GM12878 (cell line): ENCODE data around the gene KLF7. TPM values are rescaled to one million over a fixed set of nuclear protein-coding genes. Genes with fewer than 3 reads are reported as not detected.

Experiments used
- ATAC-seq: fragments of 200-7000 bp; cut with Tn5 transposase; 3 replicates; pipeline ENCODE4 v1.9.1; 2020; ENCODE audit warnings: mild to moderate bottlenecking, moderate library complexity
- BruUV-seq: library from RNA; stranded (reverse); fragments of 400-500 nt; replicated peaks from 2 replicates; lab custom pipeline; 2021; lab: Mats Ljungman, UMichigan
- CTCF ChIA-PET: fragments of 300-600 bp; sonication (Branson Sonifier 250); formaldehyde crosslinking; extraction: SDS; loops from one replicate; lab custom pipeline; 2021; ENCODE audit warnings: inconsistent platforms; lab: Yijun Ruan, JAX
- POLR2A ChIA-PET: fragments of 350-600 bp; formaldehyde crosslinking; extraction: SDS; loops from one replicate; lab custom pipeline; 2021; ENCODE audit warnings: inconsistent platforms; lab: Charles Lee
- RAD21 ChIA-PET: fragments of 300-600 bp; sonication (Branson Sonifier 250); formaldehyde crosslinking; loops from one replicate; lab custom pipeline; 2023; ENCODE audit warnings: antibody characterized with exemption; ENCODE audit not compliant: unreplicated experiment; lab: Charles Lee
- SMC1A ChIA-PET: fragments of 300-600 bp; sonication (Branson Sonifier 250); formaldehyde crosslinking; loops from one replicate; lab custom pipeline; 2023; ENCODE audit not compliant: unreplicated experiment, uncharacterized antibody; lab: Charles Lee
- DNase-seq: peaks from one replicate; pipeline ENCODE4 v3.0.0-alpha.2; 2011; ENCODE audit warnings: low read depth, low spot score
- FAIRE-seq: peaks from 3 replicates; lab custom pipeline; 2011; peaks lifted over from hg19 to GRCh38; lab: Jason Lieb, UNC
- H2AFZ ChIP-seq: 2 replicates; pipeline ENCODE4 v1.6.0; 2011; ENCODE audit warnings: low read depth, low read length, control low read depth; ENCODE audit not compliant: control insufficient read depth
- H3K27ac ChIP-seq: 2 replicates; pipeline ENCODE4 v1.5.1; 2011; ENCODE audit warnings: control low read depth; ENCODE audit not compliant: control insufficient read depth, insufficient read depth
- H3K27me3 ChIP-seq, 2 experiments: replicated peaks in 1 of 2; 2 replicates each; pipeline versions ENCODE4 v1.6.0 to v1.6.1; 2011; ENCODE audit warnings: low read length in 1 of 2; ENCODE audit not compliant: control insufficient read depth in 2 of 2, insufficient read depth in 2 of 2
- H3K36me3 ChIP-seq, 2 experiments: 2 replicates each; pipeline ENCODE4 v1.5.1; 2011; ENCODE audit warnings: low read length in 1 of 2; ENCODE audit not compliant: control insufficient read depth in 2 of 2, insufficient read depth in 2 of 2
- H3K4me1 ChIP-seq: 2 replicates; pipeline ENCODE4 v1.6.1; 2011; ENCODE audit warnings: mild to moderate bottlenecking, low read length, moderate library complexity, mixed read lengths; ENCODE audit not compliant: control insufficient read depth, insufficient read depth
- H3K4me2 ChIP-seq: 2 replicates; pipeline ENCODE4 v1.6.0; 2011; ENCODE audit warnings: control low read depth; ENCODE audit not compliant: control insufficient read depth, insufficient read depth
- H3K4me3 ChIP-seq: fragments of 200-600 bp; sonication (generic); 2 replicates; pipeline ENCODE4 v1.5.1; 2016
- H3K79me2 ChIP-seq: 2 replicates; pipeline ENCODE4 v1.6.0; 2011; ENCODE audit warnings: low read length; ENCODE audit not compliant: control insufficient read depth, insufficient read depth
- H3K9ac ChIP-seq: 2 replicates; pipeline ENCODE4 v1.8.0; 2011; ENCODE audit warnings: low read length, control low read depth, mixed read lengths; ENCODE audit not compliant: control insufficient read depth, insufficient read depth
- H3K9me3 ChIP-seq: replicated peaks from 3 replicates; pipeline ENCODE4 v1.5.1; 2011; ENCODE audit warnings: mild to moderate bottlenecking, low read length; ENCODE audit not compliant: control insufficient read depth, insufficient read depth
- H4K20me1 ChIP-seq: 2 replicates; pipeline ENCODE4 v1.6.0; 2011; ENCODE audit not compliant: control insufficient read depth, insufficient read depth
- BCL11A ChIP-seq: IDR thresholded peaks from 2 replicates; pipeline ENCODE4 v1.6.1; 2011; ENCODE audit warnings: low read depth, low read length
- EZH2 ChIP-seq: IDR thresholded peaks from 2 replicates; pipeline ENCODE4 v1.6.1; 2012; ENCODE audit warnings: low read depth, mild to moderate bottlenecking, control low read depth, inconsistent platforms, low read length, borderline replicate concordance; ENCODE audit not compliant: control insufficient read depth
- HCFC1 ChIP-seq: fragments of 150-350 bp; IDR thresholded peaks from 2 replicates; pipeline ENCODE4 v1.6.1; 2014; ENCODE audit warnings: low read length
- SP1 ChIP-seq: IDR thresholded peaks from one replicate; pipeline ENCODE4 v1.6.1; 2011; ENCODE audit warnings: low read depth, low read length
- SRF ChIP-seq, 2 experiments: IDR thresholded peaks; 2 replicates each; pipeline ENCODE4 v1.6.1; 2011; ENCODE audit warnings: low read depth in 2 of 2, low read length in 2 of 2, mild to moderate bottlenecking in 1 of 2, moderate library complexity in 1 of 2
- STAT3 ChIP-seq: IDR thresholded peaks from 2 replicates; pipeline ENCODE4 v1.6.1; 2011; ENCODE audit warnings: low read depth, low read length, improper control_type of control experiment
- ZBED1 ChIP-seq: IDR thresholded peaks from 2 replicates; pipeline ENCODE4 v1.6.1; 2016; ENCODE audit warnings: borderline replicate concordance
- ZNF687 ChIP-seq: fragments of 450-650 bp; IDR thresholded peaks from 2 replicates; pipeline ENCODE4 v1.6.1; 2017; ENCODE audit warnings: mild to moderate bottlenecking, moderate library complexity
- WGBS: methylation state at CpG from one replicate; pipeline ENCODE4 v1.1.6; 2016; ENCODE audit warnings: low lambda C conversion rate; ENCODE audit not compliant: insufficient replicate concordance, insufficient coverage; ENCODE audit errors: missing lambda C conversion rate; 5-methylcytosine and 5-hydroxymethylcytosine counted together
- in situ Hi-C: fragments of 300-500 bp; cut with MboI; formaldehyde crosslinking; loops from 9 replicates; pipeline ENCODE4 v1.14.3; 2018; ENCODE audit warnings: mixed read lengths
- intact Hi-C: fragments of 100-400 bp; cut with micrococcal nuclease; formaldehyde crosslinking; loops from one replicate; pipeline ENCODE4 v1.14.2; 2022; ENCODE audit not compliant: unreplicated experiment
- polyA plus RNA-seq, 11 experiments: library from polyadenylated mRNA; depleted of rRNA in 4 of 11; unstranded in 6 of 11; stranded (reverse) in 5 of 11; fragments of >200 nt; fragmentation: Nextera tagmentation in 4 of 11; fragmentation: Illumina TruSeq in 1 of 11; extraction: Ambion mirVana in 4 of 11; extraction: Trizol in 1 of 11; gene quantifications; 1 replicate in 1 of 11; 2 replicates in 10 of 11; pipeline versions ENCODE4 v1.2.1 to v1.2.3, GENCODE V29; 2011 to 2016; ENCODE audit warnings: inconsistent platforms in 2 of 11, missing spikeins in 2 of 11, low read depth in 1 of 11
- total RNA-seq, 4 experiments: library from RNA; depleted of rRNA in 3 of 4; stranded (reverse); fragments of >200 nt in 3 of 4; fragmentation: Illumina TruSeq in 1 of 4; extraction: Trizol in 1 of 4; gene quantifications; 2 replicates each; pipeline versions ENCODE4 v1.2.1 to v1.2.3, GENCODE V29; 2013 to 2021

KLF7 gene
- total and polyA plus RNA-seq, 10 of the 15 experiments (the other 5 are each of a cell fraction or from before 2014, with no cell fraction given): 2.4 to 24.8 (median 8.5) TPM

GRCh38 chr2:207119048-207119447, 46.7 kb downstream of the KLF7 start:
- Histone ChIP-seq H3K4me3 (no peak overlapping the region), H3K4me2 (no peak overlapping the region), H3K4me1 (no peaks in the 10 kb centered on the region), H3K79me2 (no peaks in the 10 kb centered on the region; the same call in none of the 2 replicates), H3K27me3 (no peaks in the 10 kb centered on the region), H3K9me3 (no peaks in the 10 kb centered on the region), H3K36me3 (no peaks in the 10 kb centered on the region; a peak in 1 of 4 replicates), H4K20me1 (no peaks in the 10 kb centered on the region), H2AFZ (no peak overlapping the region), H3K9ac (no peak overlapping the region), H3K27ac (no peak overlapping the region)
- DNase-seq: no peak
- SMC1A ChIA-PET: interaction anchor here (1.9 kb wide), 1 partner anchor 12 kb away, joined by 12 read pairs; no protein-coding TSS in a partner anchor
- in situ Hi-C loops: no loop called here
- intact Hi-C loops: no loop called here
- RAD21 ChIA-PET: no interaction called here
- FAIRE-seq: no peak
- ATAC-seq: no peak
- TF ChIP-seq EZH2 (no peak), ZNF687 (no peak), HCFC1 (no peak), BCL11A (no peak), STAT3 (no peak), ZBED1 (no peak), SP1 (no peak), SRF (IDR thresholded peaks at IDR 0.05; ENCODE audit: low read depth in 2 of 2, low read length in 2 of 2) (no peak)
- BruUV-seq: no TSS peak
- CTCF ChIA-PET: no interaction called here
- 96% methylated on average over 4 of the region's 4 CpGs for WGBS
- POLR2A ChIA-PET: no interaction called here
